ENCODE measurements around the gene ZNF821. TPM values are rescaled to one million over a fixed set of nuclear protein-coding genes. Genes with fewer than 3 reads are reported as not detected.

Gene ZNF821
- polyA plus RNA-seq, 1 donor: 11.2 TPM

- no peaks in the 10 kb centered on the region for H3K4me1 ChIP-seq (ENCODE audit: control insufficient read depth, insufficient read depth, low read length)
- peaks cover 12% of the 10 kb centered on the region for H3K36me3 ChIP-seq (ENCODE audit: control insufficient read depth, insufficient read depth, low read length)
- no peak overlapping the region for H3K4me3 ChIP-seq (ENCODE audit: low read length)
- WGBS (ENCODE audit: insufficient coverage, low lambda C conversion rate): no CpG with 5 or more reads among the region's 9 CpGs
- H3K9me3 ChIP-seq (ENCODE audit: control insufficient read depth, low read depth, low read length): no peaks in the 10 kb centered on the region
- H3K27me3 ChIP-seq (ENCODE audit: control insufficient read depth, insufficient read depth, low read length): no peaks in the 10 kb centered on the region
- no peak for DNase-seq
- no peak overlapping the region for H3K27ac ChIP-seq (ENCODE audit: low read length)
Measured at GRCh38 chr16:71904239-71904638, 20.3 kb upstream of the ZNF821 start.

GRCh38 chr16:71903608-71904007 lies 19.6 kb upstream of the ZNF821 start:
- WGBS (ENCODE audit: insufficient coverage, low lambda C conversion rate): no CpG with 5 or more reads among the region's 2 CpGs
- DNase-seq: no peak

GRCh38 chr16:71902656-71903365 lies 18.8 kb upstream of the ZNF821 start:
- H3K27ac ChIP-seq (ENCODE audit: low read length): no peak overlapping the region
- no peak overlapping the region for H3K4me3 ChIP-seq (ENCODE audit: low read length)
- H3K9me3 ChIP-seq (ENCODE audit: control insufficient read depth, low read depth, low read length): no peaks in the 10 kb centered on the region
- no peaks in the 10 kb centered on the region for H3K4me1 ChIP-seq (ENCODE audit: control insufficient read depth, insufficient read depth, low read length)
- 92% methylated on average over 4 of the region's 5 CpGs for WGBS (ENCODE audit: insufficient coverage, low lambda C conversion rate)
- no peak for DNase-seq
- H3K36me3 ChIP-seq (ENCODE audit: control insufficient read depth, insufficient read depth, low read length): peaks cover 11% of the 10 kb centered on the region
- no peaks in the 10 kb centered on the region for H3K27me3 ChIP-seq (ENCODE audit: control insufficient read depth, insufficient read depth, low read length)

More at GRCh38 chr16:71903608-71904007, 19.6 kb upstream of the ZNF821 start:
- Histone ChIP-seq H3K36me3 (ENCODE audit: control insufficient read depth, insufficient read depth, low read length) (peaks cover 10% of the 10 kb centered on the region), H3K27me3 (ENCODE audit: control insufficient read depth, insufficient read depth, low read length) (no peaks in the 10 kb centered on the region), H3K4me1 (ENCODE audit: control insufficient read depth, insufficient read depth, low read length) (no peaks in the 10 kb centered on the region), H3K27ac (ENCODE audit: low read length) (no peak overlapping the region), H3K4me3 (ENCODE audit: low read length) (no peak overlapping the region), H3K9me3 (ENCODE audit: control insufficient read depth, low read depth, low read length) (no peaks in the 10 kb centered on the region)

GRCh38 chr16:71899171-71899570 lies 15.2 kb upstream of the ZNF821 start:
- WGBS (ENCODE audit: insufficient coverage, low lambda C conversion rate): no CpG with 5 or more reads among the region's 4 CpGs
- Histone ChIP-seq H3K27ac (ENCODE audit: low read length) (no peak overlapping the region), H3K27me3 (ENCODE audit: control insufficient read depth, insufficient read depth, low read length) (no peaks in the 10 kb centered on the region), H3K4me1 (ENCODE audit: control insufficient read depth, insufficient read depth, low read length) (peaks cover 10% of the 10 kb centered on the region), H3K9me3 (ENCODE audit: control insufficient read depth, low read depth, low read length) (no peaks in the 10 kb centered on the region), H3K4me3 (ENCODE audit: low read length) (no peak overlapping the region), H3K36me3 (ENCODE audit: control insufficient read depth, insufficient read depth, low read length) (peaks cover 12% of the 10 kb centered on the region)
- no peak for DNase-seq

GRCh38 chr16:71896764-71897368 lies 12.9 kb upstream of the ZNF821 start:
- H3K27ac ChIP-seq (ENCODE audit: low read length): peak overlapping the region; percentile 97
- H3K27me3 ChIP-seq (ENCODE audit: control insufficient read depth, insufficient read depth, low read length): no peaks in the 10 kb centered on the region
- DNase-seq: no peak
- no peaks in the 10 kb centered on the region for H3K9me3 ChIP-seq (ENCODE audit: control insufficient read depth, low read depth, low read length)
- peaks cover 16% of the 10 kb centered on the region for H3K4me1 ChIP-seq (ENCODE audit: control insufficient read depth, insufficient read depth, low read length)
- peak overlapping the region; percentile 89 for H3K4me3 ChIP-seq (ENCODE audit: low read length)
- peaks cover 3% of the 10 kb centered on the region for H3K36me3 ChIP-seq (ENCODE audit: control insufficient read depth, insufficient read depth, low read length)
- 56% methylated on average over 3 of the region's 15 CpGs for whole genome bisulfite sequencing (ENCODE audit: insufficient coverage, low lambda C conversion rate)

- H3K36me3 ChIP-seq (ENCODE audit: control insufficient read depth, insufficient read depth, low read length): peaks cover 3% of the 10 kb centered on the region
- no peaks in the 10 kb centered on the region for H3K9me3 ChIP-seq (ENCODE audit: control insufficient read depth, low read depth, low read length)
- peak overlapping the region; percentile 89 for H3K4me3 ChIP-seq (ENCODE audit: low read length)
- H3K27me3 ChIP-seq (ENCODE audit: control insufficient read depth, insufficient read depth, low read length): no peaks in the 10 kb centered on the region
- DNase-seq: peak; percentile 43 to 73
- WGBS (ENCODE audit: insufficient coverage, low lambda C conversion rate): 0% methylated on average over 1 of the region's 44 CpGs
- H3K27ac ChIP-seq (ENCODE audit: low read length): peak overlapping the region; percentile 97
- H3K4me1 ChIP-seq (ENCODE audit: control insufficient read depth, insufficient read depth, low read length): peaks cover 16% of the 10 kb centered on the region
Measured at GRCh38 chr16:71895679-71896365, 11.8 kb upstream of the ZNF821 start.

- DNase-seq: peak; percentile 98 to 99
- H3K4me3 ChIP-seq (ENCODE audit: low read length): peak within 1 kb of the TSS; percentile 89
- no CpG with 5 or more reads among the region's 67 CpGs for WGBS (ENCODE audit: insufficient coverage, low lambda C conversion rate)
Measured at GRCh38 chr16:71894921-71895678, 11.1 kb upstream of the ZNF821 start, which contains the start of gene IST1. TSS of gene IST1 (plus strand) at chr16:71895531. CDS start at chr16:71915641, 20,110 bp downstream.

GRCh38 chr16:71894229-71894920 lies 10.4 kb upstream of the ZNF821 start:
- H3K4me3 ChIP-seq (ENCODE audit: low read length): peak overlapping the region; percentile 89
- H3K4me1 ChIP-seq (ENCODE audit: control insufficient read depth, insufficient read depth, low read length): peaks cover 16% of the 10 kb centered on the region
- H3K27me3 ChIP-seq (ENCODE audit: control insufficient read depth, insufficient read depth, low read length): no peaks in the 10 kb centered on the region
- H3K27ac ChIP-seq (ENCODE audit: low read length): peak overlapping the region; percentile 97
- peak; percentile 47 to 73 for DNase-seq
- no peaks in the 10 kb centered on the region for H3K9me3 ChIP-seq (ENCODE audit: control insufficient read depth, low read depth, low read length)
- H3K36me3 ChIP-seq (ENCODE audit: control insufficient read depth, insufficient read depth, low read length): peaks cover 3% of the 10 kb centered on the region
- no CpG with 5 or more reads among the region's 31 CpGs for WGBS (ENCODE audit: insufficient coverage, low lambda C conversion rate)

More at GRCh38 chr16:71894921-71895678, 11.1 kb upstream of the ZNF821 start, which contains the start of gene IST1:
- peaks cover 3% of the 10 kb centered on the region for H3K36me3 ChIP-seq (ENCODE audit: control insufficient read depth, insufficient read depth, low read length)
- H3K9me3 ChIP-seq (ENCODE audit: control insufficient read depth, low read depth, low read length): no peaks in the 10 kb centered on the region
- peak within 1 kb of the TSS; percentile 97 for H3K27ac ChIP-seq (ENCODE audit: low read length)
- H3K4me1 ChIP-seq (ENCODE audit: control insufficient read depth, insufficient read depth, low read length): peaks cover 16% of the 10 kb centered on the region
- H3K27me3 ChIP-seq (ENCODE audit: control insufficient read depth, insufficient read depth, low read length): no peaks in the 10 kb centered on the region

GRCh38 chr16:71893888-71894228 lies 9.9 kb upstream of the ZNF821 start:
- Histone ChIP-seq H3K4me1 (ENCODE audit: control insufficient read depth, insufficient read depth, low read length) (peaks cover 16% of the 10 kb centered on the region), H3K27me3 (ENCODE audit: control insufficient read depth, insufficient read depth, low read length) (no peaks in the 10 kb centered on the region), H3K9me3 (ENCODE audit: control insufficient read depth, low read depth, low read length) (no peaks in the 10 kb centered on the region), H3K27ac (ENCODE audit: low read length) (peak overlapping the region; percentile 97), H3K4me3 (ENCODE audit: low read length) (peak overlapping the region; percentile 89), H3K36me3 (ENCODE audit: control insufficient read depth, insufficient read depth, low read length) (peaks cover 3% of the 10 kb centered on the region)
- no peak for DNase-seq
- WGBS (ENCODE audit: insufficient coverage, low lambda C conversion rate): no CpG with 5 or more reads among the region's 7 CpGs

Data from large intestine (tissue), 3 donors.